Occipital lobe (tissue), 2 donors: ENCODE results near the gene PEDS1. TPM values are rescaled to one million over a fixed set of nuclear protein-coding genes. Genes with fewer than 3 reads are reported as not detected.
"Not testable (repeated sequence)": the region's sequence is repeated elsewhere in the genome, so short reads cannot be mapped to it uniquely, and the experiment has no call there.

Source experiments
- DNase-seq: peaks from one replicate; lab custom pipeline; 2025; lab: John Stamatoyannopoulos, UW
- total RNA-seq: library from RNA; depleted of rRNA; stranded (reverse); fragments of >200 nt; gene quantifications from one replicate; pipeline ENCODE4 v1.2.3, GENCODE V29; 2014

PEDS1 gene
- total RNA-seq, 1 donor from 2014 or later, result 10.0 TPM

- DNase-seq, result no peak
These were observed 38.4 kb downstream of the PEDS1 start for GRCh38 chr20:50115041-50115512.

DNA sequence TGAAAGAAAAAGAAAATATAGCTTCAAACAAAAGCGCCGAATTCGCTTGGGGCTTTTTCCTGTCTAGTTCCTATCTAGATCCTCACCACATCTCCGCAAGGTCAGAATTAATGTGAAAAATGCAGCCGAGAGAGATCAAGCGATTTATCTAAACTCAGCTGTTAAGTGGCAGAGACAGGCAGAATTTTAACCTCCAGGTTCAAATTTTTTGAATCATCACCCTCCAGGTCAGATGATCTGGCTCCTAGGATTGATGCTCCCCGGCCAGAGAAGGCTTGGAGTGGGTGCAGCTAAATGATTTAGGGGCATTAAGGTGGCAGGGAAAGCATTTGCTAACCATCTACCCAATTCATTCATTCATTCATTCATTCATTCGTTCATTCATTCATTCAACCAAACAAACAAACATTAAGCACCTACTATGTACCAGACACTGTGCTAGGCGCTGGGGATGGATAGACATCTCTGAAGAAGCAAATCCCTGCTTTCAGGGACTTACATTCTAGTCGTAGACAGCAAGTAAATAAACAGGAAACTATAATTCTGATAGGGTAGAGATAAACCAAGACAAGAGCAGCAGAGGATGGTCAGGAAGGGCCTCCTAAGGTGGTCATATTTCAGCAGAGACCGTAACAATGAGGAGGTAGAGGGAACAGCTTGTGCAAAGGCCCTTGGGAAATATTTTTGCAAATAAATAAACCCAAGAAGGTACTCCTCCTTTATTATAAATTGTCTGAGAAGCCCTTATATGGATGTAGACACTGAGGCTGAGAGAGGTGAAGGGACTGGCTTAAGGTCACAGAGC is 39.9 kb downstream of the PEDS1 start:
- DNase-seq, result no peak

DNA sequence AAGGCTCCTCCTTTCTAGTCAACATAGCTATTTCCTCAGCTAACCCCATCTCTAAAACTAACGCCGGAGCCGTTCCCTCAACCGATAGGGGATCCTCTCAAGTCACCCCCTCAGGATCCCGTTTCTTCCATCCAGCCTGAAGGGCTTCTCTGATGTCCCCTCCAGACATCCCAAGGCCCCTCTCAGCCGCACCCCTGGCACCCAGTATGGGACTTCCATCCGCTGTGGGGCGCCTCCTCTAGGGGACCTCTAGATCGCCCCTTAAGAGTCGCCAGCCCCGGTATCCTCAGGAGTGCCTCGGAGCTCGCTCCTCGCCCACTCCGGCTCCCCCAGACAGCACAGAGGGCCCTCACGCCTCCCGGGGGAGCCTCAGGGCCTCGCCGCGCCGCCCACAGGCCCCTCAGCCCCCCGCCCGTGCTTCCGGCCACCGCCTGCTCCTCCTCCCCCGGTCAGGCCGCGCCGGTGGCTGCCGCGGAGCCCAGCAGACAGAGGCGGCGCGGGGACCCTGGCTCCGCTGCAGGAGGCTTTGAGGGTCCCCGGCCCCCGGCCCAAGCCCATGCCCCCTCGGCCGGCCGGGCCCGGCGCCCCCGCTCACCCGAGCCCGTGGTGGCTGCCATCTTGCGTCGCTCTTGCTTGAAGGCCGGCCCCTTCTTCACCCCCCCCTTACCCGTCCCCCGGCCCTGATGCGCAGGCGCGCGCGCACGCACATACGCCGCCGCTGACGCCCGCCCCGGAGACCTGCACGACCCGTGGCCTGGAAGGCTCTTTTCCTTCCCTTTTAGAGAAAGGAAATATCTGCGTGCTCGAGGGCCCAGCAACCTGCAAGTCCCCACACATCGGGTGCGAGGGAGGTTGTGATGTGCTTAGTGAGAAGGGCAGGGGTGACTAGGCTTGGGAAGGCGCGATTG is 40.8 kb downstream of the PEDS1 start, which contains the start of gene UBE2V1:
TSS of gene UBE2V1 (minus strand) at position 639 of the 908 bp plus-strand sequence. CDS start at position 617, 22 bp downstream.
- DNase-seq, result peak; percentile 84

DNA sequence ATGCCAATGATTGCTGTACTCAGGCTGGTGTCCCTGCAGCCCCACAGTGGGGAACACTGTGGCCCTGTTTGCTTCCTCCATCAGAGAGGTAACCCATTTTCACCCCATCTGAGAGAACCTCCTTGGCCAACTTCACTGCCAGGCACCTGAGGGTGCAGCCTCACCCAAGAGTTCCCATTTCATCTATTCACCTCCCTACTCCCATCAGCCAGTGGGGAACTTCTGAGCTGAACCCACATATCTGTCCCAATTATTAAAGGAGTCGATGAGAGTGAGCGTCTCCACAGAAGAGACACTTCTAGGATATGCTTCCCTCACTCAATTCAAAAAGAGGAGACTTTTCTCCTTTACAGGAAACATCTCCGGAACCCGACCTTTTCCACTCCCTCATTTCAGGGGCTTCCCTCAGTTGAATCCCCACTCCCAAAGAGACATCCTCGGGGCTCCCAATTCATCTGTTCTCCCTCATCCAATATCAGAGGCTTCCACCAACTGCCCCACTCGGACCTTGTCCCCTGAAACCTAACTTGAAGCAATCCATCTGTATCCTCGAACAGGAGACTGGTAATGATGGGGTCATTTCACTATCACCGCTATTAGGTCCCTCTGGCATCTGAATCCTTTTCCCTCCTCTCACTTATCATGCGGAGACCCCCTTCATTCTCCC is 41.6 kb downstream of the PEDS1 start:
- DNase-seq, result no peak

DNA sequence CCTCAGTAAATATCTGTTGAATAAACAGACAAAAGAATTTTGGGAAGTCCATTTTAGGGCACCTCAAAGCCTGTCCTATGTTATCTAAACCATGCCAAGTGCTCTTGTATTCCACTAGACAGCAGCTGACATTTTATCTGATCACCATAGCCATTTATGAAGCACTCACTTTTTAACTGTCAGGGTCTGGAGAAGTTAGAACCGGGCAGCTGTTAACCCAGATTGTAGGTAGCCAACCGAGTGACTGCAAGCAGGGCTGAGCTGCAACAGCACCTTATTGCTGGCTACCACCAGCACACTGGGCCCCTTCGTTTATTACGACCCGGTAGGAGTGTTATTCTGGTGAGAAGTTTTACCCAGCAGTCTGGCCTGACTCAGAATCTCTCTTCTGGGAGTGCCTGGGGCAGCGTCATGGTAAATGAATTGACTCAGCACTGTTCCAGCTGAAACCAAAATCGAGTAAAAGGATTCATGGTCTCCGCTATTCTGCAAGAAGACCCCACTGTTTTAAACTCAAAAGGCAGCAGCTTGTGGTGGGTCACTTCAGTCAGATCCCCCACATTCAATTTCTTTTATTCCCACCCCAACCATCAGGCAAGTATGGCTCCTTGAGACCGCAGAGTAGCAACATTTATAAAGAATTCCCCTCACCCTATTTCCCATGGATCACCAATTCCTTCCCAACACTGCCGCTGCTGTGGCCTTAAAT is 42.2 kb downstream of the PEDS1 start:
- no peak for DNase-seq

GRCh38 chr20:50110141-50111047 is 43.1 kb downstream of the PEDS1 start:
- no peak for DNase-seq

GRCh38 chr20:50108556-50109235 is 44.8 kb downstream of the PEDS1 start:
- DNase-seq, result no peak

GRCh38 chr20:50107796-50108331 is 45.7 kb downstream of the PEDS1 start:
- no peak for DNase-seq

DNA sequence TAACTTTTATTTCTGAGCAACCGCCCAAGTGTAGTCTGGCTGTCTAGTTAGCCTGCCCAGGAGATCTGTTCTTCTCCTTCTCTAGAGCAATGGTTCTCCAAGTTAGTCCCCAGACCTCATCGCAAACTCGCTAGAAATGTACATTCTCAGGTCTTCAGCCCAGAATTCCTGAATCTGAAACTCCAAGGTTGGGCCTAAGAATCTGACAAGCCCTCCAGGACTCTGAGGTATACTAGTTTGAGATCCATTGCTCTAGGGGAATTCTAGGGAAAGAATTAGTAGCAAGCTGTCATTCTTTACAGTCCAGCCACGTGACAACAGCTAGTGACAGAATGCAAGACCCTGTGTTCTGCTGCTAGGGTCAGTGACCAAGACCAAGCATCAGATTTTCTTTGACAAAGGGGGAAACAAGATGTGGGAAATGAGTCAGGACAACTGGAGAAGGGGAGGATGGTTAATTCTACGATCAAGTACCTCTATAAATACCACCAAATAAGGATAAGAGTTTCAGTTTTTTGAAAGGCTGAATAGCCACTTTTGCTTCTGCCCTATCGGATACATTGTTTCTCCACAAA is 46.4 kb downstream of the PEDS1 start:
- DNase-seq, result no peak

- not testable (repeated sequence) for DNase-seq
These were observed 46.9 kb downstream of the PEDS1 start for GRCh38 chr20:50106669-50107068.

Other genes starting within 250 kb of the PEDS1 start
- gene SPATA2, start 238.2 kb downstream of the PEDS1 start, total RNA-seq, result 2.7 TPM
- 38.7 TPM for gene RNF114, start 217.3 kb downstream of the PEDS1 start, total RNA-seq
- not detected for gene SNAI1, start 170.7 kb downstream of the PEDS1 start, total RNA-seq
- 30.1 TPM for gene UBE2V1, start 40.6 kb downstream of the PEDS1 start, total RNA-seq
- 0.78 TPM for gene CEBPB, start 37.1 kb upstream of the PEDS1 start, total RNA-seq